GM23338 (cell line): Measurements from ENCODE around the gene RABGAP1L.

Source experiments
- CREB1 ChIP-seq: fragments of 250-450 bp; sonication (Bioruptor Pico); IDR thresholded peaks from 2 replicates; pipeline ENCODE4 v1.5.0; 2020; ENCODE audit warnings: low read depth, mild to moderate bottlenecking, moderate library complexity
- CTCF ChIP-seq, 2 experiments: fragments of 200-600 bp in 1 of 2; sonication (generic) in 1 of 2; conservative IDR thresholded peaks; 2 replicates each; pipeline versions ENCODE4 v1.5.1 to v1.6.1; 2016 to 2017; ENCODE audit warnings: antibody characterized with exemption in 2 of 2, low read depth in 2 of 2, mild to moderate bottlenecking in 2 of 2, moderate library complexity in 1 of 2
- ETS1 ChIP-seq: IDR thresholded peaks from 2 replicates; pipeline ENCODE4 v1.6.1; 2016; ENCODE audit warnings: antibody characterized with exemption
- EZH2 ChIP-seq: fragments of 200-600 bp; sonication (generic); IDR thresholded peaks from one replicate; pipeline ENCODE4 v1.8.0; 2017; ENCODE audit warnings: antibody characterized with exemption, mild to moderate bottlenecking, low read depth; ENCODE audit not compliant: unreplicated experiment
- EZH2phosphoT487 ChIP-seq: fragments of 200-600 bp; sonication (generic); IDR thresholded peaks from one replicate; pipeline ENCODE4 v1.8.1; 2018; ENCODE audit warnings: antibody characterized with exemption; ENCODE audit not compliant: unreplicated experiment
- JUNB ChIP-seq: IDR thresholded peaks from one replicate; pipeline ENCODE4 v1.6.1; 2016; ENCODE audit warnings: antibody characterized with exemption; ENCODE audit not compliant: unreplicated experiment
- NANOG ChIP-seq: IDR thresholded peaks from 2 replicates; pipeline ENCODE4 v1.6.1; 2016; ENCODE audit warnings: antibody characterized with exemption, borderline replicate concordance
- POLR2AphosphoS5 ChIP-seq: IDR thresholded peaks from 2 replicates; pipeline ENCODE4 v1.6.1; 2016; ENCODE audit warnings: antibody characterized with exemption, low read depth
- REST ChIP-seq: IDR thresholded peaks from one replicate; pipeline ENCODE4 v1.6.1; 2018; ENCODE audit warnings: antibody characterized with exemption; ENCODE audit not compliant: unreplicated experiment
- STAT1 ChIP-seq: IDR thresholded peaks from one replicate; pipeline ENCODE4 v1.6.1; 2016; ENCODE audit warnings: antibody characterized with exemption; ENCODE audit not compliant: unreplicated experiment
- ZNF114 ChIP-seq: fragments of 250-450 bp; sonication (Bioruptor Pico); IDR thresholded peaks from 2 replicates; pipeline ENCODE4 v1.5.0; 2020; ENCODE audit warnings: mild to moderate bottlenecking, moderate library complexity
- ZNF331 ChIP-seq: fragments of 250-450 bp; sonication (Bioruptor Pico); IDR thresholded peaks from 2 replicates; pipeline ENCODE4 v1.5.0; 2020; ENCODE audit warnings: low read depth, mild to moderate bottlenecking, moderate library complexity
- ZNF462 ChIP-seq: fragments of 250-450 bp; sonication (Bioruptor Pico); IDR thresholded peaks from 2 replicates; pipeline ENCODE4 v1.5.0; 2020; ENCODE audit warnings: mild to moderate bottlenecking, moderate library complexity

GRCh38 chr1:174789399-174789798 lies 630.1 kb downstream of the RABGAP1L start:
- no peak for TF ChIP-seq CTCF (conservative IDR thresholded peaks at IDR 0.05; ENCODE audit: low read depth in 2 of 2)
- no peak for TF ChIP-seq NANOG
- no peak for TF ChIP-seq EZH2phosphoT487
- TF ChIP-seq CREB1 (CRISPR knock-in tag): no peak
- TF ChIP-seq JUNB: no peak
- TF ChIP-seq POLR2AphosphoS5: no peak
- no peak for TF ChIP-seq EZH2
- no peak for TF ChIP-seq REST
- TF ChIP-seq ZNF114 (CRISPR knock-in tag): no peak
- TF ChIP-seq STAT1: no peak
- TF ChIP-seq ZNF331 (CRISPR knock-in tag): no peak
- TF ChIP-seq ZNF462 (CRISPR knock-in tag): no peak
- no peak for TF ChIP-seq ETS1
